Liver (tissue), 9 donors: ENCODE data around the gene PTMS. TPM values are rescaled to one million over a fixed set of nuclear protein-coding genes. Genes with fewer than 3 reads are reported as not detected.

Source experiments
- DNase-seq: peaks from one replicate; pipeline ENCODE4 v3.0.0-alpha.2; 2017; ENCODE audit warnings: low spot score
- H3K27ac ChIP-seq, 2 donors: one replicate each; pipeline ENCODE4 v1.7.0; 2013; ENCODE audit warnings: inconsistent platforms in 2 of 2, low read length in 2 of 2, control low read depth in 1 of 2, low read depth in 1 of 2, mild to moderate bottlenecking in 1 of 2
- H3K27me3 ChIP-seq, 4 donors: one replicate each; pipeline versions ENCODE4 v1.6.1 to v1.7.0; 2013; ENCODE audit warnings: low read length in 3 of 4, inconsistent platforms in 1 of 4, mild to moderate bottlenecking in 1 of 4, moderate library complexity in 1 of 4; ENCODE audit not compliant: control insufficient read depth in 4 of 4, insufficient read depth in 4 of 4
- H3K36me3 ChIP-seq, 4 donors: one replicate each; pipeline versions ENCODE4 v1.6.1 to v1.7.0; 2013; ENCODE audit warnings: low read length in 3 of 4, mild to moderate bottlenecking in 3 of 4, low read depth in 1 of 4, moderate library complexity in 1 of 4; ENCODE audit not compliant: control insufficient read depth in 4 of 4, insufficient read depth in 3 of 4
- H3K4me1 ChIP-seq, 4 donors: one replicate each; pipeline versions ENCODE4 v1.6.1 to v1.7.0; 2013; ENCODE audit warnings: low read length in 3 of 4, mild to moderate bottlenecking in 3 of 4, moderate library complexity in 1 of 4; ENCODE audit not compliant: control insufficient read depth in 4 of 4, insufficient read depth in 4 of 4
- H3K4me3 ChIP-seq, 3 donors: one replicate each; pipeline versions ENCODE4 v1.6.1 to v1.7.0; 2013; ENCODE audit warnings: low read length in 3 of 3, control low read depth in 1 of 3, low read depth in 1 of 3, mild to moderate bottlenecking in 1 of 3
- H3K9ac ChIP-seq, 2 donors: one replicate each; pipeline ENCODE4 v1.7.0; 2013; ENCODE audit warnings: low read length in 2 of 2, mild to moderate bottlenecking in 2 of 2, moderate library complexity in 2 of 2, control low read depth in 1 of 2, low read depth in 1 of 2
- H3K9me3 ChIP-seq, 4 donors: one replicate each; pipeline versions ENCODE4 v1.6.1 to v1.7.0; 2013; ENCODE audit warnings: low read length in 3 of 4; ENCODE audit not compliant: control insufficient read depth in 4 of 4
- EGR1 ChIP-seq, 2 donors: IDR thresholded peaks; 2 replicates each; pipeline ENCODE4 v1.6.1; 2016 to 2018; ENCODE audit warnings: antibody characterized with exemption in 2 of 2, low read depth in 2 of 2
- FOXA1 ChIP-seq: IDR thresholded peaks from 2 replicates; pipeline ENCODE4 v1.6.1; 2016; ENCODE audit warnings: antibody characterized with exemption
- FOXA2 ChIP-seq: IDR thresholded peaks from 2 replicates; pipeline ENCODE4 v1.6.1; 2016; ENCODE audit warnings: antibody characterized with exemption
- GABPA ChIP-seq, 2 donors: IDR thresholded peaks in 1 of 2; conservative IDR thresholded peaks in 1 of 2; 2 replicates each; pipeline ENCODE4 v1.6.1; 2016; ENCODE audit warnings: antibody characterized with exemption in 2 of 2, mild to moderate bottlenecking in 1 of 2, moderate library complexity in 1 of 2
- HNF4A ChIP-seq, 2 donors: conservative IDR thresholded peaks; 2 replicates each; pipeline ENCODE4 v1.6.1; 2016; ENCODE audit warnings: antibody characterized with exemption in 2 of 2, mild to moderate bottlenecking in 2 of 2
- HNF4G ChIP-seq: IDR thresholded peaks from 2 replicates; pipeline ENCODE4 v1.6.1; 2016; ENCODE audit warnings: antibody characterized with exemption
- JUND ChIP-seq, 2 donors: IDR thresholded peaks; 2 replicates each; pipeline ENCODE4 v1.6.1; 2016; ENCODE audit warnings: antibody characterized with exemption in 2 of 2
- NR2F2 ChIP-seq: IDR thresholded peaks from 2 replicates; pipeline ENCODE4 v1.6.1; 2016; ENCODE audit warnings: antibody characterized with exemption
- RAD21 ChIP-seq, 2 donors: IDR thresholded peaks; 2 replicates each; pipeline ENCODE4 v1.6.1; 2016; ENCODE audit warnings: antibody characterized with exemption in 2 of 2, mild to moderate bottlenecking in 2 of 2
- RXRA ChIP-seq, 2 donors: IDR thresholded peaks; 2 replicates each; pipeline ENCODE4 v1.6.1; 2017 to 2018; ENCODE audit warnings: antibody characterized with exemption in 2 of 2, mild to moderate bottlenecking in 1 of 2
- TAF1 ChIP-seq: conservative IDR thresholded peaks from 2 replicates; pipeline ENCODE4 v1.6.1; 2016; ENCODE audit warnings: antibody characterized with exemption, mild to moderate bottlenecking
- YY1 ChIP-seq: IDR thresholded peaks from 2 replicates; pipeline ENCODE4 v1.6.1; 2016; ENCODE audit warnings: antibody characterized with exemption, mild to moderate bottlenecking
- WGBS: extraction: QIAGEN DNeasy Blood & Tissue Kit; methylation state at CpG from one replicate; pipeline ENCODE4 v1.1.7; 2013; 5-methylcytosine and 5-hydroxymethylcytosine counted together
- polyA plus RNA-seq, 2 donors: library from polyadenylated mRNA; stranded (reverse) in 1 of 2; unstranded in 1 of 2; fragments of 200-250 nt in 1 of 2; fragments of >200 nt in 1 of 2; fragmentation: Nextera tagmentation in 1 of 2; extraction: Ambion mirVana in 1 of 2; gene quantifications; one replicate each; pipeline versions ENCODE4 v1.2.1 to v1.2.3, GENCODE V29; 2013 to 2015
- total RNA-seq, 2 donors: library from RNA; depleted of rRNA; stranded (reverse); fragments of >200 nt; gene quantifications; one replicate each; pipeline ENCODE4 v1.2.3, GENCODE V29; 2014
- TF ChIP-seq, protein P1 (sequence below): IDR thresholded peaks from 2 replicates; pipeline ENCODE4 v1.6.1; 2016; ENCODE audit warnings: antibody characterized with exemption, mild to moderate bottlenecking
- TF ChIP-seq, protein P2 (sequence below): fragments of 150-350 bp; IDR thresholded peaks from 2 replicates; pipeline ENCODE4 v1.5.1; 2017; ENCODE audit warnings: improper control_type of control experiment, low read depth, low read length; ENCODE audit not compliant: missing input control
- TF ChIP-seq, protein P3 (sequence below): IDR thresholded peaks from 2 replicates; pipeline ENCODE4 v1.6.1; 2016; ENCODE audit warnings: antibody characterized with exemption
- TF ChIP-seq, protein P4 (sequence below): IDR thresholded peaks from 2 replicates; pipeline ENCODE4 v1.6.1; 2016; ENCODE audit warnings: antibody characterized with exemption
- TF ChIP-seq, protein P5 (sequence below): IDR thresholded peaks from 2 replicates; pipeline ENCODE4 v1.6.1; 2016; ENCODE audit warnings: antibody characterized with exemption
- donor health status: healthy.
- donor health status: healthy.
- donor health status: healthy.
- donor health status: healthy.
- donor health status: healthy.

Gene PTMS
- total and polyA plus RNA-seq, 4 donors: 26.3 to 261 (median 104) TPM

GRCh38 chr12:6782850-6783566, 16.8 kb downstream of the PTMS start (continued):
- TF ChIP-seq, protein P1, sequence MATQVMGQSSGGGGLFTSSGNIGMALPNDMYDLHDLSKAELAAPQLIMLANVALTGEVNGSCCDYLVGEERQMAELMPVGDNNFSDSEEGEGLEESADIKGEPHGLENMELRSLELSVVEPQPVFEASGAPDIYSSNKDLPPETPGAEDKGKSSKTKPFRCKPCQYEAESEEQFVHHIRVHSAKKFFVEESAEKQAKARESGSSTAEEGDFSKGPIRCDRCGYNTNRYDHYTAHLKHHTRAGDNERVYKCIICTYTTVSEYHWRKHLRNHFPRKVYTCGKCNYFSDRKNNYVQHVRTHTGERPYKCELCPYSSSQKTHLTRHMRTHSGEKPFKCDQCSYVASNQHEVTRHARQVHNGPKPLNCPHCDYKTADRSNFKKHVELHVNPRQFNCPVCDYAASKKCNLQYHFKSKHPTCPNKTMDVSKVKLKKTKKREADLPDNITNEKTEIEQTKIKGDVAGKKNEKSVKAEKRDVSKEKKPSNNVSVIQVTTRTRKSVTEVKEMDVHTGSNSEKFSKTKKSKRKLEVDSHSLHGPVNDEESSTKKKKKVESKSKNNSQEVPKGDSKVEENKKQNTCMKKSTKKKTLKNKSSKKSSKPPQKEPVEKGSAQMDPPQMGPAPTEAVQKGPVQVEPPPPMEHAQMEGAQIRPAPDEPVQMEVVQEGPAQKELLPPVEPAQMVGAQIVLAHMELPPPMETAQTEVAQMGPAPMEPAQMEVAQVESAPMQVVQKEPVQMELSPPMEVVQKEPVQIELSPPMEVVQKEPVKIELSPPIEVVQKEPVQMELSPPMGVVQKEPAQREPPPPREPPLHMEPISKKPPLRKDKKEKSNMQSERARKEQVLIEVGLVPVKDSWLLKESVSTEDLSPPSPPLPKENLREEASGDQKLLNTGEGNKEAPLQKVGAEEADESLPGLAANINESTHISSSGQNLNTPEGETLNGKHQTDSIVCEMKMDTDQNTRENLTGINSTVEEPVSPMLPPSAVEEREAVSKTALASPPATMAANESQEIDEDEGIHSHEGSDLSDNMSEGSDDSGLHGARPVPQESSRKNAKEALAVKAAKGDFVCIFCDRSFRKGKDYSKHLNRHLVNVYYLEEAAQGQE: no peak
- TF ChIP-seq GABPA (IDR thresholded peaks at IDR 0.05 in 1 of 2, conservative IDR thresholded peaks at IDR 0.05 in 1 of 2) (no peak), JUND (IDR thresholded peaks at IDR 0.05) (no peak), FOXA1 (no peak), TAF1 (no peak)

DNA sequence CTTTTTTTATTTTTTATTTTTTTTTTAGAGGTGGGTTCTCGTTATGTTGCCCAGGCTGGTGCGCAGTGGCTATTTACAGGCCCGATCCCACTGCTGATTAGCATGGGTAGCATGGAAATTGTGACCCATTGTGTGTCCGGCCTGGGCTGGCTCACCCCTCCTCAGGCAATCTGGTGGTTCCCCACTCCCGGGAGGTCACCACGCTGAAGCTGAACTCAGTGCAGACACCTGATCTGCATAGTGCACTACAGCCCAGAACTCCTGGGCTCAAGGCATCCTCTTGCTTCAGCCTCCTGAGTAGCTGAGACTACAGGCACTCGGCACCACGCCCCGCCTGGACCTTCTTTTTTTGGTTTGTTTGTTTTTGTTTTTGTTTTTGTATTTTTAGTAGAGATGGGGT, 17.7 kb downstream of the PTMS start:
- Histone ChIP-seq H3K9ac (no peak overlapping the region), H3K4me3 (no peak overlapping the region), H3K27ac (no peak overlapping the region), H3K9me3 (no peaks in the 10 kb centered on the region), H3K4me1 (peaks cover 0 to 23% (median 15%) of the 10 kb centered on the region in 4 donors), H3K27me3 (no peaks in the 10 kb centered on the region), H3K36me3 (no peaks in the 10 kb centered on the region)
- TF ChIP-seq, protein P2, sequence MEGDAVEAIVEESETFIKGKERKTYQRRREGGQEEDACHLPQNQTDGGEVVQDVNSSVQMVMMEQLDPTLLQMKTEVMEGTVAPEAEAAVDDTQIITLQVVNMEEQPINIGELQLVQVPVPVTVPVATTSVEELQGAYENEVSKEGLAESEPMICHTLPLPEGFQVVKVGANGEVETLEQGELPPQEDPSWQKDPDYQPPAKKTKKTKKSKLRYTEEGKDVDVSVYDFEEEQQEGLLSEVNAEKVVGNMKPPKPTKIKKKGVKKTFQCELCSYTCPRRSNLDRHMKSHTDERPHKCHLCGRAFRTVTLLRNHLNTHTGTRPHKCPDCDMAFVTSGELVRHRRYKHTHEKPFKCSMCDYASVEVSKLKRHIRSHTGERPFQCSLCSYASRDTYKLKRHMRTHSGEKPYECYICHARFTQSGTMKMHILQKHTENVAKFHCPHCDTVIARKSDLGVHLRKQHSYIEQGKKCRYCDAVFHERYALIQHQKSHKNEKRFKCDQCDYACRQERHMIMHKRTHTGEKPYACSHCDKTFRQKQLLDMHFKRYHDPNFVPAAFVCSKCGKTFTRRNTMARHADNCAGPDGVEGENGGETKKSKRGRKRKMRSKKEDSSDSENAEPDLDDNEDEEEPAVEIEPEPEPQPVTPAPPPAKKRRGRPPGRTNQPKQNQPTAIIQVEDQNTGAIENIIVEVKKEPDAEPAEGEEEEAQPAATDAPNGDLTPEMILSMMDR: no peak
- TF ChIP-seq NR2F2 (no peak), TAF1 (no peak), YY1 (no peak), FOXA2 (no peak), HNF4G (no peak)
- TF ChIP-seq, protein P3, sequence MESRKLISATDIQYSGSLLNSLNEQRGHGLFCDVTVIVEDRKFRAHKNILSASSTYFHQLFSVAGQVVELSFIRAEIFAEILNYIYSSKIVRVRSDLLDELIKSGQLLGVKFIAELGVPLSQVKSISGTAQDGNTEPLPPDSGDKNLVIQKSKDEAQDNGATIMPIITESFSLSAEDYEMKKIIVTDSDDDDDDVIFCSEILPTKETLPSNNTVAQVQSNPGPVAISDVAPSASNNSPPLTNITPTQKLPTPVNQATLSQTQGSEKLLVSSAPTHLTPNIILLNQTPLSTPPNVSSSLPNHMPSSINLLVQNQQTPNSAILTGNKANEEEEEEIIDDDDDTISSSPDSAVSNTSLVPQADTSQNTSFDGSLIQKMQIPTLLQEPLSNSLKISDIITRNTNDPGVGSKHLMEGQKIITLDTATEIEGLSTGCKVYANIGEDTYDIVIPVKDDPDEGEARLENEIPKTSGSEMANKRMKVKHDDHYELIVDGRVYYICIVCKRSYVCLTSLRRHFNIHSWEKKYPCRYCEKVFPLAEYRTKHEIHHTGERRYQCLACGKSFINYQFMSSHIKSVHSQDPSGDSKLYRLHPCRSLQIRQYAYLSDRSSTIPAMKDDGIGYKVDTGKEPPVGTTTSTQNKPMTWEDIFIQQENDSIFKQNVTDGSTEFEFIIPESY: no peak
- WGBS: 95% methylated on average over 9 of the region's 9 CpGs
- DNase-seq: no peak

DNA sequence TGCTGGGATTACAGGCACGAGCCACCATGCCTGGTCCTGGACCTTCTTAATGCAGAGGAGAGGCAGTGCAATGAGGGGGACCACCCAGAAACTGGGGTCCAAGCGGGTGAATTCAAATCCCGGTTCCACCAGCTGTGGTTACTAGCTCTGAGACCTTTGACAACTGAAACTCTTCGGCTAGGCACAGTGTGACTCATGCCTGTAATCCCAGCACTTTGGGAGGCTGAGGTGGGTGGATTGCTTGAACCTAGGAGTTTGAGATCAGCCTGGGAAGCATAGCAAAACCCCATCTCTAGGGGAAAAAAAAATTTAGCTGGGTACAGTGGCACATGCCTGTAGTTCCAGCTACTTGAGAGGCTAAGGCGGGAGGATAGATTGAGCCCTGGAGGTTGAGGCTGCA, 18.1 kb downstream of the PTMS start:
- no peak for DNase-seq
- no peak for TF ChIP-seq JUND (IDR thresholded peaks at IDR 0.05)
- TF ChIP-seq, protein P3: no peak
- TF ChIP-seq YY1: no peak
- TF ChIP-seq RXRA (IDR thresholded peaks at IDR 0.05): no peak
- no peak for TF ChIP-seq NR2F2
- TF ChIP-seq, protein P2: no peak
- no peak for TF ChIP-seq FOXA1
- no peak for TF ChIP-seq HNF4A (conservative IDR thresholded peaks at IDR 0.05)
- no peak for TF ChIP-seq EGR1 (IDR thresholded peaks at IDR 0.05; ENCODE audit: low read depth in 2 of 2)
- TF ChIP-seq RAD21 (IDR thresholded peaks at IDR 0.05): no peak
- TF ChIP-seq, protein P4, sequence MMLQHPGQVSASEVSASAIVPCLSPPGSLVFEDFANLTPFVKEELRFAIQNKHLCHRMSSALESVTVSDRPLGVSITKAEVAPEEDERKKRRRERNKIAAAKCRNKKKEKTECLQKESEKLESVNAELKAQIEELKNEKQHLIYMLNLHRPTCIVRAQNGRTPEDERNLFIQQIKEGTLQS: no peak
- TF ChIP-seq, protein P5, sequence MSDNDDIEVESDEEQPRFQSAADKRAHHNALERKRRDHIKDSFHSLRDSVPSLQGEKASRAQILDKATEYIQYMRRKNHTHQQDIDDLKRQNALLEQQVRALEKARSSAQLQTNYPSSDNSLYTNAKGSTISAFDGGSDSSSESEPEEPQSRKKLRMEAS: no peak
- TF ChIP-seq TAF1: no peak

More for the DNA sequence above, 18.1 kb downstream of the PTMS start:
- no peaks in the 10 kb centered on the region for H3K27me3 ChIP-seq
- H3K27ac ChIP-seq: no peak overlapping the region
- no peaks in the 10 kb centered on the region for H3K36me3 ChIP-seq
- 89% methylated on average over 5 of the region's 5 CpGs for WGBS
- H3K4me3 ChIP-seq: no peak overlapping the region
- H3K4me1 ChIP-seq: peaks cover 0 to 18% (median 11%) of the 10 kb centered on the region in 4 donors
- no peak overlapping the region for H3K9ac ChIP-seq
- no peaks in the 10 kb centered on the region for H3K9me3 ChIP-seq
